Measurements from ENCODE around the gene DNAJC11. TPM values are rescaled to one million over a fixed set of nuclear protein-coding genes. Genes with fewer than 3 reads are reported as not detected.

Gene DNAJC11
- total and polyA plus RNA-seq, 7 donors: 21.0 to 48.5 (median 33.0) TPM

- TF ChIP-seq EP300 (IDR thresholded peaks at IDR 0.05) (no peak), POLR2AphosphoS5 (IDR thresholded peaks at IDR 0.05) (no peak), POLR2A (IDR thresholded peaks at IDR 0.05) (no peak)
- TF ChIP-seq, protein P1, sequence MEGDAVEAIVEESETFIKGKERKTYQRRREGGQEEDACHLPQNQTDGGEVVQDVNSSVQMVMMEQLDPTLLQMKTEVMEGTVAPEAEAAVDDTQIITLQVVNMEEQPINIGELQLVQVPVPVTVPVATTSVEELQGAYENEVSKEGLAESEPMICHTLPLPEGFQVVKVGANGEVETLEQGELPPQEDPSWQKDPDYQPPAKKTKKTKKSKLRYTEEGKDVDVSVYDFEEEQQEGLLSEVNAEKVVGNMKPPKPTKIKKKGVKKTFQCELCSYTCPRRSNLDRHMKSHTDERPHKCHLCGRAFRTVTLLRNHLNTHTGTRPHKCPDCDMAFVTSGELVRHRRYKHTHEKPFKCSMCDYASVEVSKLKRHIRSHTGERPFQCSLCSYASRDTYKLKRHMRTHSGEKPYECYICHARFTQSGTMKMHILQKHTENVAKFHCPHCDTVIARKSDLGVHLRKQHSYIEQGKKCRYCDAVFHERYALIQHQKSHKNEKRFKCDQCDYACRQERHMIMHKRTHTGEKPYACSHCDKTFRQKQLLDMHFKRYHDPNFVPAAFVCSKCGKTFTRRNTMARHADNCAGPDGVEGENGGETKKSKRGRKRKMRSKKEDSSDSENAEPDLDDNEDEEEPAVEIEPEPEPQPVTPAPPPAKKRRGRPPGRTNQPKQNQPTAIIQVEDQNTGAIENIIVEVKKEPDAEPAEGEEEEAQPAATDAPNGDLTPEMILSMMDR (IDR thresholded peaks at IDR 0.05): no peak
- intact Hi-C loops (cut with DNase I): no loop called here
- WGBS, 2 donors: 76 to 90% methylated on average over 6 of the region's 6 CpGs
- no peak for DNase-seq
- no peaks in the 10 kb centered on the region for H3K4me1 ChIP-seq
- peaks cover 0 to 43% (median 22%) of the 10 kb centered on the region in 4 donors for H3K36me3 ChIP-seq
- no peak overlapping the region for H3K4me3 ChIP-seq
- no peak overlapping the region for H3K27ac ChIP-seq
- no peaks in the 10 kb centered on the region for H3K27me3 ChIP-seq
- no peaks in the 10 kb centered on the region for H3K9me3 ChIP-seq
These were observed 48.6 kb downstream of the DNAJC11 start for GRCh38 chr1:6652986-6653385.

DNA sequence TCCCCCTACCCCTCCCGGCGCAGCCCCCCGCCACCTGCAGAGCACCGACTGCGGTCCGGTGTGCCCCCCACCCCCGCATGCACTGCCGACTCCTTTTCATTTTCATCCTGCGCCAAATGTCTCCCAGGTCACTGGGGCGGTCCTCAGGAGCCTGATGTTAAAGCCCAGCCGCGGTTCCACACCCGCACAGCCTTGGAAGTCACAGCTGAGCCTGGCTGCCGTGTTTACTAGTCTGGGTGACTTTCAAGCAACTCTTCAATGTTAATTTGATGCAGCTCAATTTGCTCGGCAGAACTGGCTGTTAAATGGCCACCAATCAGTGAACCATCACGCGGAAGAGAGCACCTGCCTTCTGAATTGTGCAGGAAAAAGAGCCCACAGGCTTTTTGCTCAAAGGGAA lies 49.7 kb downstream of the DNAJC11 start:
- TF ChIP-seq, protein P1 (IDR thresholded peaks at IDR 0.05): no peak
- TF ChIP-seq POLR2A (IDR thresholded peaks at IDR 0.05) (no peak), EP300 (IDR thresholded peaks at IDR 0.05) (no peak), POLR2AphosphoS5 (IDR thresholded peaks at IDR 0.05) (no peak)
- DNase-seq: no peak
- Histone ChIP-seq H3K4me1 (no peaks in the 10 kb centered on the region), H3K36me3 (peaks cover 0 to 43% (median 22%) of the 10 kb centered on the region in 4 donors), H3K9me3 (no peaks in the 10 kb centered on the region), H3K27ac (no peak overlapping the region), H3K4me3 (no peak overlapping the region), H3K27me3 (no peaks in the 10 kb centered on the region)
- 87 to 92% methylated on average over 17 of the region's 17 CpGs for WGBS, 2 donors
- intact Hi-C loops (cut with DNase I): no loop called here

GRCh38 chr1:6648556-6648955 lies 53.1 kb downstream of the DNAJC11 start:
- WGBS, 2 donors: 91 to 95% methylated on average over 6 of the region's 6 CpGs
- DNase-seq: no peak
- Histone ChIP-seq H3K9me3 (no peaks in the 10 kb centered on the region), H3K27me3 (no peaks in the 10 kb centered on the region), H3K4me3 (no peak overlapping the region), H3K36me3 (peaks cover 4 to 58% (median 27%) of the 10 kb centered on the region in 4 donors), H3K4me1 (peaks cover 0 to 3% (median 0%) of the 10 kb centered on the region in 4 donors), H3K27ac (no peak overlapping the region)
- TF ChIP-seq POLR2AphosphoS5 (IDR thresholded peaks at IDR 0.05): no peak
- TF ChIP-seq EP300 (IDR thresholded peaks at IDR 0.05): no peak
- TF ChIP-seq POLR2A (IDR thresholded peaks at IDR 0.05): no peak
- TF ChIP-seq, protein P1 (IDR thresholded peaks at IDR 0.05): no peak
- intact Hi-C loops (cut with DNase I): loop anchor here (5.0 kb wide), 1 partner anchor 161 kb away; no protein-coding TSS in a partner anchor

- H3K9me3 ChIP-seq: no peaks in the 10 kb centered on the region
- TF ChIP-seq, protein P1 (IDR thresholded peaks at IDR 0.05): peak; percentile 5 to 61 (median 48)
- TF ChIP-seq POLR2A (IDR thresholded peaks at IDR 0.05): no peak
- no peak for TF ChIP-seq POLR2AphosphoS5 (IDR thresholded peaks at IDR 0.05)
- H3K4me1 ChIP-seq: peaks cover 0 to 3% (median 0%) of the 10 kb centered on the region in 4 donors
- WGBS, 2 donors: 64 to 69% methylated on average over 10 of the region's 10 CpGs
- no peaks in the 10 kb centered on the region for H3K27me3 ChIP-seq
- intact Hi-C loops (cut with DNase I): loop anchor here (2.0 to 5.0 kb wide), 2 partner anchors 92 to 159 kb away; partner anchors contain the start of genes NOL9 and TAS1R1
- H3K4me3 ChIP-seq: no peak overlapping the region
- H3K27ac ChIP-seq: no peak overlapping the region
- DNase-seq: no peak
- H3K36me3 ChIP-seq: peaks cover 4 to 53% (median 23%) of the 10 kb centered on the region in 4 donors
These were observed 55.0 kb downstream of the DNAJC11 start for GRCh38 chr1:6646499-6647148.
